NCI-H1092 (cell line): ENCODE measurements around the gene BST2.

Experiments used
- DNase-seq: peaks from one replicate; lab custom pipeline; 2025; lab: John Stamatoyannopoulos, UW

Gene BST2

GRCh38 chr19:17405250-17406045 lies at the start of gene BST2:
BST2 (minus strand) TSS chr19:17405630; CDS start chr19:17405575, 55 bp downstream.
- no peak for DNase-seq

GRCh38 chr19:17454576-17455071 lies 49.2 kb upstream of the BST2 start:
- no peak for DNase-seq

DNA sequence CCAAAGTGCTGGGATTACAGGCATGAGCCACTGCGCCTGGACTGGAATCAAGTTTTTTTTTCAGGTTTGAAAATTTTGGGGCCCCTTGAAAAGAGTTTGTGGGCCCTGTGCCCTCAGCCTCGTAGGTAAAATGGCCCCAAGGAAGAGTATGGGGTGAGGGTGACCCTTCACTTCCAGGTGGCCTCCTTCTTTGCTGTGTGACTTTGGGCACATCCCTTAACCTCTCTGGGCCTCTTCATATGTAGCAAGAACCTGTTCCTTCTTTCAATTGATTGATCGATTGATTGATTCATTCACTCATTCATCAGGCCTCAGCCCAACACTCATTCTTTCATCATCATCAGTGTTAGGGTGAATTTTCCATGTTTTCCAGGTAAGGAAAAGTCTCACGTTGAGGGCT lies 46.4 kb upstream of the BST2 start:
- DNase-seq: no peak

- DNase-seq: no peak
Observed at GRCh38 chr19:17450264-17451075, 45.0 kb upstream of the BST2 start.

DNA sequence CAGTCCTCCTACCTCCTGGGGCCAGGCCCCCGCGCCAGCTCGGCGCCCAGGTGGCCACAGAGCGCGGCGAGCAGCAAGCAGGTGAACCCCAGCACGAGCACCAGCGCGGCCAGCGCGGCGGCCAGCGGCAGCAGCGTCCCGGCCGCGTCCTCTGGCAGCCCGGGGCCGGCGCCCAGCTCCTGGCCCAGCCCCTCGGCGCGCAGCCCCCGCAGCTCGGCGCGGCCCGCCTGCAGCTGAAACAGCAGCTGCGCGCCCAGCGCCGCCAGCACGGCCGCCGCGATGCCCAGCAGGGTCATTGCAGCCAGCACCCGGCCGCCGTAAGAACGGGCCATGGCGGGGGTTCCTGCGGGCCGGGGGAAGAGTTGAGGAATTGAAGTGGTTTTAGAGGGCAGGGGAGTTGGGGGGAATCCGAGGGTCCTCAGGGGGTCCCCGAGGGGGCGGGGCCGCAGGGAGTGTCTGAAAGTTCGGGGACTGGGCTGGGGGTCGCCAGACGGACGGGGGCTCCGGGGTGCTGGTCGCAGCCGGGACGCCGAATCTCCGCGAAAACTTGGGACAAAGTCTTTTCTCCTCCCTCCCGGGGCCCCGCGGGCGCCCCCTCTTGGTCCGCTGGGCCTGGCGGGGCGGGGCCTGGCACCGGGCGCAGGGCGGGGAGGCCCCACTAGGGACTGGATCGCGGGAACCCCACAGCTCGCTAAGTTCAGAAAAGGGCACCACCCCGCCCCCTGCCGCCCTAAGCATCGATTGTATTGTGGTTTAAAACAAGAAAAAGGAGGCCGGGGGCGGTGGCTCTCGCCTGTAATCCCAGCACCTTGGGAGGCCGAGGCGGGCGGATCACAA lies 42.9 kb upstream of the BST2 start, which contains the start of gene TMEM221:
TMEM221 (minus strand) TSS at position 538 of the 837 bp plus-strand sequence; CDS start at position 332, 206 bp downstream.
- no peak for DNase-seq

- no peak for DNase-seq
Observed at GRCh38 chr19:17447704-17448130, 42.3 kb upstream of the BST2 start.

DNA sequence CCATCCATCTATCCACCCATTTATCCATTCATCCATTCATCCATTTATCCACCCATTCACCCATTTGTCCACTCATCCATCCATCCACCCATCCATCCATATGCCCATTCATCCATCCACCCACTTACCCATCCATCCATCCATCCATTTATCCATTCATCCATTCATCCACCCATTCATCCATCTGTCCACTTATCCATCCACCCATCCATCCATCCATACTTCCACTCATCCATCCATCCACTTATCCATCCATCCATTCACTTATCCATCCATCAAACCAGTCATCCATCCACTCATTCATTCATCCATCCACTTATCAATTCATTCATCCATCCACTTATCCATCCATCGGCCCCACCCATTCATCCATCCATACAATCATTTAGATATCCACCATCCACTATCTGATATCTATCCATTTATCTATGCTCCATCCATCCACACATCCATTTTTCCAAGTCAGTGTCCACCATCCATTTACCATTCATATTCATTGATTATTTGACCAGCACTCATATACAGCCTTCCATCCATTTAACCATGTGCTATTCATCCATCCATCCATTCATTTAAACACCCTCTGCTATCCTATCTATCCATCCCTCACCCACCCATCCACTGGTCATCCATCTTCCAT lies 40.2 kb upstream of the BST2 start:
- DNase-seq: no peak

DNA sequence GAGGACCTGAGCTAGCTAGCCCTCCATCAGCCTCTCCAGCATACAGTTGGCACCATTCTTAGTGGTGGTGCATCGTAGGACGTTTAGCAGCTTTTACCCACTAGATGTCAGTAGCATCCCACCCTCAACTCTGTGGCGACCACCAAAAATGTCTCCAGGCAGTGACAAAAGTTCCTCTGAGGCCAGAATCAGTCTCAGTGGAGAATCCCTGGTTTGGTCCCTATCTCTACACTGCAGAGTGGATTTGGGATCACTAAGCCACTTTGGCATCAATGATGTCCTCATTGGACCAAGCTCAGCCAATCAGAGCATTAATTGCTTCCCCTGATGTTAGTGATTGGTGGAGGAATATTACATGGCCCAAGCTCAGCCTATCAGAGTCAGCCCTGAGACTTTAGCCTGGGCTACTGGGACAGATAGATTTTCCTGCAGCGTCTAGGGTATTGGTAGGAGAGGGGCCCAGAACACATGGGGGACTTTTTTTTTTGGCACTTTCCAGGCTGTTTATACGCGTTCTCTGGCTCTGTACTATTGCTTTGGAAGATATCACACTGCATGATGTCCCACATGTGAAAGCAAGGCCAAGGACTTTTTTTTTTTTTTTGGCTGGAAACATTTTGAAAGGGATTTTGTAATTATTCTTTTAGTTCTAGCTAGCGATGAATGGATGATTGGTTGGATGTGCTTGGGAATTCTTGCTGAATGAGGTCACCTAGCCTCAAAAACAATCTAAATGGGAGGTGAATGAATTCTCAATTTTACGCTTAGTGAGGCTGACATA lies 36.0 kb upstream of the BST2 start:
- no peak for DNase-seq

- no peak for DNase-seq
Observed at GRCh38 chr19:17436874-17437267, 31.4 kb upstream of the BST2 start.

GRCh38 chr19:17436094-17436873 lies 30.9 kb upstream of the BST2 start:
- no peak for DNase-seq

- DNase-seq: no peak
Observed at GRCh38 chr19:17435218-17435617, 29.8 kb upstream of the BST2 start.

DNA sequence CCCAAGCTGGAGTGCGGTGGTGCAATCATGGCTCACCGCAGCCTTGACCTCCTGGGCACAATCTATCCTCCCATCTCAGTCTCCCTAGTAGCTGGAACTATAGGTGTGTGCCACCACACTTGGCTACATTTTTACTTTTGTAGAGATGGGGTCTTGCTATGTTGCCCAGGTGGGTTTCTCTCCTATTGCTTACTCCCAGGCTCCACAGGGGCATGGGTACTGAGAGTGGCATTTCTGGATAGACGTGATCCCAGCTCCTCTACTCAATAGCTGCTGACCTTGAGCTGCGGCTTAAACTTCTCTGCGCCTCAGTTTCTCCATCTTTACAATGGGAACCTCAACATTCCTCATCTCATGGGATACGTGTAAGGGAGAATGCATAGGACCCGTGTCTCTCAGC lies 26.0 kb upstream of the BST2 start:
- DNase-seq: no peak

GRCh38 chr19:17429641-17430113 lies 24.2 kb upstream of the BST2 start:
- DNase-seq: no peak

- DNase-seq: peak; percentile 32
Observed at GRCh38 chr19:17424743-17425365, 19.4 kb upstream of the BST2 start.

DNA sequence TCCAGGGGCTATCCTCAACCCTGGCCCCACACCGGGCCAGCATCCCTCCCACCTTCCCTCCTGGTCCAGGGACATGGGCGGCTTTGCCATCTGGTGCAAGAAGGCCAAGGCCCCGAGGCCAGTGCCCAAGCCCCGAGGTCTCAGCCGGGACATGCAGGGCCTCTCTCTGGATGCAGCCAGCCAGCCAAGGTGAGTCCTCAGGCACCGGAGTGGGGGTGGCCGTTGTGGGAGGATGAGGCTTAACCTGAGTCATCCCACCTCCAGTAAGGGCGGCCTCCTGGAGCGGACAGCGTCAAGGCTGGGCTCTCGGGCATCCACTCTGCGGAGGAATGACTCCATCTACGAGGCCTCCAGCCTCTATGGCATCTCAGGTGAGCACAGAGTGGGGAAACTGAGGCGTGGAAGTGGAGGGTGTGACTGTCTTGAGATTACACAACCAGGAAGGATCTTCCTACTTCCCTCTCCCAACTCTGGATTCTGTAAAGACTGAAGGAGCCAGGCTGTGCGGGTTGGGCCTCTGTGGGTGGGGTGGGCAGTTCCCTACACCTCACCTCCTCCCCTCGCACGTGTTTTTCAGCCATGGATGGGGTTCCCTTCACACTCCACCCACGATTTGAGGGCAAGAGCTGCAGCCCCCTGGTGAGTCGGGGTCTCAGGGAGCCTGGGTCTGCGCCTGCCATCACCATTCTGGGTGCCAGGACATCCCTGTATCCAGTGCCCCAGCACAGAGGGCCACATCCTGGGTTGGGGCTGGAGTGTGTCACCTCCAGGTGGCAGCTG lies 18.2 kb upstream of the BST2 start:
- no peak for DNase-seq

- no peak for DNase-seq
Observed at GRCh38 chr19:17421942-17422341, 16.5 kb upstream of the BST2 start.

GRCh38 chr19:17420475-17420924 lies 15.1 kb upstream of the BST2 start:
- no peak for DNase-seq
